GM12875 (cell line): ENCODE results near the gene PIK3IP1.

Source experiments
- H3K4me3 ChIP-seq: one replicate; pipeline ENCODE4 v1.5.1; 2011; ENCODE audit warnings: low read depth, low read length, control low read depth
- TF ChIP-seq, protein P1 (sequence below): IDR thresholded peaks from 2 replicates; pipeline ENCODE4 v1.5.1; 2011; ENCODE audit warnings: low read depth, mild to moderate bottlenecking, control low read depth, inconsistent platforms, low read length, moderate library complexity, borderline replicate concordance; ENCODE audit not compliant: insufficient read depth

The PIK3IP1 gene

GRCh38 chr22:31291481-31292235, 630 bp downstream of the PIK3IP1 start:
- H3K4me3 ChIP-seq = peak overlapping the region; percentile 72
- TF ChIP-seq, protein P1, sequence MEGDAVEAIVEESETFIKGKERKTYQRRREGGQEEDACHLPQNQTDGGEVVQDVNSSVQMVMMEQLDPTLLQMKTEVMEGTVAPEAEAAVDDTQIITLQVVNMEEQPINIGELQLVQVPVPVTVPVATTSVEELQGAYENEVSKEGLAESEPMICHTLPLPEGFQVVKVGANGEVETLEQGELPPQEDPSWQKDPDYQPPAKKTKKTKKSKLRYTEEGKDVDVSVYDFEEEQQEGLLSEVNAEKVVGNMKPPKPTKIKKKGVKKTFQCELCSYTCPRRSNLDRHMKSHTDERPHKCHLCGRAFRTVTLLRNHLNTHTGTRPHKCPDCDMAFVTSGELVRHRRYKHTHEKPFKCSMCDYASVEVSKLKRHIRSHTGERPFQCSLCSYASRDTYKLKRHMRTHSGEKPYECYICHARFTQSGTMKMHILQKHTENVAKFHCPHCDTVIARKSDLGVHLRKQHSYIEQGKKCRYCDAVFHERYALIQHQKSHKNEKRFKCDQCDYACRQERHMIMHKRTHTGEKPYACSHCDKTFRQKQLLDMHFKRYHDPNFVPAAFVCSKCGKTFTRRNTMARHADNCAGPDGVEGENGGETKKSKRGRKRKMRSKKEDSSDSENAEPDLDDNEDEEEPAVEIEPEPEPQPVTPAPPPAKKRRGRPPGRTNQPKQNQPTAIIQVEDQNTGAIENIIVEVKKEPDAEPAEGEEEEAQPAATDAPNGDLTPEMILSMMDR = no peak

GRCh38 chr22:31290494-31291471, 1.5 kb downstream of the PIK3IP1 start:
- peak overlapping the region; percentile 72 for H3K4me3 ChIP-seq
- TF ChIP-seq, protein P1 = no peak

- H3K4me3 ChIP-seq = peak overlapping the region; percentile 41
These were observed 2.9 kb downstream of the PIK3IP1 start for GRCh38 chr22:31289344-31289743.

GRCh38 chr22:31288496-31289240, 3.6 kb downstream of the PIK3IP1 start:
- no peak overlapping the region for H3K4me3 ChIP-seq
- TF ChIP-seq, protein P1 = no peak

More at GRCh38 chr22:31289344-31289743, 2.9 kb downstream of the PIK3IP1 start:
- TF ChIP-seq, protein P1 = no peak

GRCh38 chr22:31287818-31288495, 4.3 kb downstream of the PIK3IP1 start:
- no peak overlapping the region for H3K4me3 ChIP-seq
- TF ChIP-seq, protein P1 = no peak
